Muscle layer of duodenum (tissue), 2 donors: ENCODE results near the gene CPXM1.

ENCODE experiments used
- H3K27ac ChIP-seq: one replicate; pipeline ENCODE4 v1.7.0; 2013; ENCODE audit warnings: mild to moderate bottlenecking, low read length
- H3K27me3 ChIP-seq: one replicate; pipeline ENCODE4 v1.7.0; 2013; ENCODE audit warnings: low read depth, mild to moderate bottlenecking, control low read depth, low read length
- H3K36me3 ChIP-seq, 2 donors: one replicate each; pipeline ENCODE4 v1.7.0; 2013; ENCODE audit warnings: low read length in 2 of 2, control low read depth in 1 of 2, mild to moderate bottlenecking in 1 of 2; ENCODE audit not compliant: insufficient read depth in 2 of 2, control insufficient read depth in 1 of 2
- H3K4me1 ChIP-seq, 2 donors: one replicate each; pipeline ENCODE4 v1.7.0; 2013; ENCODE audit warnings: low read length in 2 of 2, mild to moderate bottlenecking in 2 of 2, control low read depth in 1 of 2, moderate library complexity in 1 of 2; ENCODE audit not compliant: insufficient read depth in 2 of 2, control insufficient read depth in 1 of 2
- H3K4me3 ChIP-seq, 2 donors: one replicate each; pipeline ENCODE4 v1.7.0; 2013; ENCODE audit warnings: low read length in 2 of 2, low read depth in 1 of 2, mild to moderate bottlenecking in 1 of 2
- H3K9me3 ChIP-seq, 2 donors: one replicate each; pipeline ENCODE4 v1.7.0; 2013; ENCODE audit warnings: low read length in 2 of 2, control low read depth in 1 of 2, mild to moderate bottlenecking in 1 of 2; ENCODE audit not compliant: control insufficient read depth in 1 of 2
- donor health status: healthy.

CPXM1 gene

DNA sequence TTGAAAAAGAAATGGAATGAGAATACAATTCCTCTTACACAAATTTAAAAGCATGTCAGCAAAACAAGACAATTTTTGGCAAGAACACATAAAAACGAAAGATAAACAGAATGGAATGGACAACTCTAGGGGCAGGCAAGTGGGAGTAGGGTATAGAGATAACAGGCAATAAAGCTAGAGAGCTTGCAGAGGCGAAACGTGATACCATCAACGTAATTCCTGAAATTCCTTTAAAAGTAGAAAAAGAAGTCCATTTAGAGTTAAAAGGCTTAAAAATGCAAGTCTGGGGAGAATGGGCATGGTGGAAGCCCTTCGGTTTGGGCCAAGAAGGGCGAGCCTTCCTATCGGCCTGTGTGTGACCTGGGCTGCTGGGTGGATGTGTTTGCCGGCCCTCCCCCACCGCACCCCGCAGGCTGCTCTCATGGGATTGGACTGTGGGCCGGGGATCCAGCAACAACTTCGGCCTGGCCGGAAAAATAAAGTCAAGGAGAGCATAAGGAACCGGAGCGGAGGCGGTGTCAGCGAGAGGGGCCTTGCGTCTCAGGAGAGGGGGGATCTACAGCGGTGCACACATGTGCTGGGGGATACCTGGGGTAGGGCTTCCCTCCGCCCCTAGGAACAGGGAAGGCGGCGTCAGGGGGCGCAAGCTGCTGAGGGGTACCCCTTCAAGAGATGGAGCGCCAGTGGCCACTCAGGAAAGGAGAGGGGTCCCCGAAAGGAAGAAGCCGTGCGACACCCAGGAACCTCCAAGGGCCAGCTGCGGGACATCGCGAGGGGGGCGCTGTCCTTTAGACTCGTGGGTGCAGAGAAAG is 19.9 kb upstream of the CPXM1 start:
- H3K4me3 ChIP-seq = no peak overlapping the region
- H3K27ac ChIP-seq = no peak overlapping the region
- H3K4me1 ChIP-seq = peaks cover 0 to 4% of the 10 kb centered on the region in 2 donors
- H3K27me3 ChIP-seq = peaks cover 14% of the 10 kb centered on the region
- H3K36me3 ChIP-seq = no peaks in the 10 kb centered on the region
- no peaks in the 10 kb centered on the region for H3K9me3 ChIP-seq

DNA sequence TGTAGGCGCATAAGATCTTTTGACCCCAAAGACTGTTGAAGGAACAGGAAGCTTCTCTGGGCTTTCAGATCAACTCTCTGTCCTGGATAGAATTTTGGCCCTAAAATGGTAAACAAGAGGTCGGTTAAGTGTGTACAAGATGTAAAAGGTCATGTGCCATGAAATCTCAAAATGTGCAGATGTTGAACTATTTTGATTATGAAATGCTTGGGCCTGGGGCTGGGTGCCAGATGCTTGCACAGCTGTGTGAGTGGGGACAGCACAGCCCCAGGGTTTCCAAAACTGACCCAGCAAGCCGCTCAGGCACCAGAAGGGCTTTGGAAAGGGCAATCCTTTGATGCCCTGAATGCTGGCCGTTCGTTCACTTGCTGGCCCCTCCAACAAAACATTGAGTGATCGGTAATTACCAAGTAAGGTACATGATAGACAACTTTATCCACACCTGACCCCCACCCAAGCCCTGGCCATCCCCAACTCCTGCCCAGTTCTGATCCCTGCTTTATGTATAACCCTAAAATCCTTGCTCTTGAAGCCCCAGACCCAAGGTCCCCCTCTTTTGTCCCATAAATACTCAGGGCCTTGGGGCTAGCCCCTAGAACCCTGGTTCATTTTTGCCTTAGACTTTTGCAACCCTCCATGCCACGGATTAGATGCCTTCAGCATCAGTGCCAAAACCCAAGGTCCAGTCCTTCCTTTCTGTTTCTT is 17.6 kb upstream of the CPXM1 start:
- H3K36me3 ChIP-seq = no peaks in the 10 kb centered on the region
- no peaks in the 10 kb centered on the region for H3K9me3 ChIP-seq
- peaks cover 14% of the 10 kb centered on the region for H3K27me3 ChIP-seq
- H3K27ac ChIP-seq = no peak overlapping the region
- H3K4me1 ChIP-seq = peaks cover 0 to 4% of the 10 kb centered on the region in 2 donors
- no peak overlapping the region for H3K4me3 ChIP-seq

DNA sequence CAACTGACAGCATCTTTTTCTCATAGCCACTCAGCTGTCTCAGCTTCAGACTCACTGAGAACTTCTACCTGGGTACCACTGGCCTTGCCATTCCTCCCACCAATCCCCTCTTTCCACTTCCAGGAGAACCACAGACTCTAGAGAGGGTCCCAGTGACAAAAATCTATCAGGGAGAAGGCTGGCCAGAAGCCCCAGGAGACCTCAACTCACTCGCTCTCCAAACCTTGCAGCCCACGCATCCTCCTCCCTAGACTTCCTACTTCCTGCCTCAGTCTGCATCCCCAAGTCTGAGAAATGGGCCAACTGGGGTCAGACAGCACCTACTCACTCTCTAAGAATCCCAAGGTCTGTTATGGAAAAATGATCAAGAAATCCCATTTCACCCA is 16.9 kb upstream of the CPXM1 start:
- peaks cover 14% of the 10 kb centered on the region for H3K27me3 ChIP-seq

DNA sequence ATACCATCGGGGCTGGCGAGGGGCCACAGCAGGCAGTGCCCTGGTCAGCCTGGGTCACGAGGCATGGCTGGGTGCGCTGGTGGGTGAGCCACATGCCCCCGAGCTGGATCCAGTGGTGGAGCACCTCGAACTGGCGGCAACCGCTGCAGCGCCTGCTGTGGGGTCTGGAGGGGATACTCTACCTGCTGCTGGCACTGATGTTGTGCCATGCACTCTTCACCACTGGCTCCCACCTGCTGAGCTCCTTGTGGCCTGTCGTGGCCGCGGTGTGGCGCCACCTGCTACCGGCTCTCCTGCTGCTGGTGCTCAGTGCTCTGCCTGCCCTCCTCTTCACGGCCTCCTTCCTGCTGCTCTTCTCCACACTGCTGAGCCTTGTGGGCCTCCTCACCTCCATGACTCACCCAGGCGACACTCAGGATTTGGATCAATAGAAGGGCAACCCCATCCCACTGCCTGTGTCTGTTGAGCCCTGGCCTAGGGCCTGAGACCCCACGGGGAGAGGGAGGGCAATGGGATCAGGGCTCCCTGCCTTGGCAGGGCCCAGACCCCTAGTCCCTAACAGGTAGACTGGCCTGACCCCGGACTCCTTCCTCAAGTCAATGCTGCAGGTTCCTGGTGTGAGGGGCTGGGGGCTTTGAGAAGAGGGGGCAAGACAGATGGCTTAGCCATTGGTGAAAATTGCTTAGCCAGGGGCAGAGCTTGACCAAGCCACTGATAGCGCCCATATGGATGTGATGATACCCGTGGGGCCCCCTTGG is 16.3 kb upstream of the CPXM1 start:
- Histone ChIP-seq H3K36me3 (no peaks in the 10 kb centered on the region), H3K9me3 (peaks cover 0 to 5% of the 10 kb centered on the region in 2 donors), H3K27me3 (peaks cover 14% of the 10 kb centered on the region), H3K4me1 (peaks cover 0 to 4% of the 10 kb centered on the region in 2 donors), H3K27ac (no peak overlapping the region), H3K4me3 (no peak overlapping the region)

More for the DNA sequence above, 16.9 kb upstream of the CPXM1 start:
- Histone ChIP-seq H3K4me3 (no peak overlapping the region), H3K4me1 (peaks cover 0 to 4% of the 10 kb centered on the region in 2 donors), H3K9me3 (no peaks in the 10 kb centered on the region), H3K36me3 (no peaks in the 10 kb centered on the region), H3K27ac (no peak overlapping the region)

DNA sequence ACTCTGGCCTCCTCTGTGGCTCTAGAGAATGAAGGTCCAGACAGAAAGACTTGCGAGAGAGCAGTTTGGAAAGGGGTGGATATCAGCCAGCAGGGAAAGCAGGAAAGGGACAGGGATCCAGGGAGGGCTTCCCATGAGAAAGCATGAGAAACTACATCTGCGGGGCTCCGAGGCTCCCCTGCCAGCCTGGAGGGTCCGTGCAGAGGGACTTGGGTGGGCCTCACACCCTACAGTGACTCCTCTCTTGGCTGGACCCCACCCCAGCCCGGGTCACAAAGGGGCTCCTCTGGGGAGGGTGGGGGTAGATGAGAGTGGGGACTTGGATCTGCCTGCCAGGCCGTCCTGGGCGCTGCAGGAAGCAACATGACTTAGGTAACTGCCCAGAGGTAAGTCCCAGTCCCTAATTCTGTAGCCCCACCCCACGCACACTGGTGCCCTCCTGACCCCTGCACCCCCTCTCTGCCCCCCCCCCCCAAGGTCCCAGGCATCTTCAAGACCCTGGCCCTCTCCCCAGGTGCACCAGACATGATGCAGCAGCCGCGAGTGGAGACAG is 15.7 kb upstream of the CPXM1 start, which contains the start of gene TMEM239:
Gene TMEM239, plus strand, starts transcription at position 335 of the 553 bp plus-strand sequence. Its CDS starts 191 bp downstream, at position 526.
- Histone ChIP-seq H3K36me3 (no peaks in the 10 kb centered on the region), H3K9me3 (peaks cover 0 to 6% of the 10 kb centered on the region in 2 donors), H3K27me3 (peaks cover 14% of the 10 kb centered on the region), H3K4me3 (no peak within 1 kb of the TSS), H3K4me1 (peaks cover 0 to 2% of the 10 kb centered on the region in 2 donors), H3K27ac (no peak within 1 kb of the TSS)

DNA sequence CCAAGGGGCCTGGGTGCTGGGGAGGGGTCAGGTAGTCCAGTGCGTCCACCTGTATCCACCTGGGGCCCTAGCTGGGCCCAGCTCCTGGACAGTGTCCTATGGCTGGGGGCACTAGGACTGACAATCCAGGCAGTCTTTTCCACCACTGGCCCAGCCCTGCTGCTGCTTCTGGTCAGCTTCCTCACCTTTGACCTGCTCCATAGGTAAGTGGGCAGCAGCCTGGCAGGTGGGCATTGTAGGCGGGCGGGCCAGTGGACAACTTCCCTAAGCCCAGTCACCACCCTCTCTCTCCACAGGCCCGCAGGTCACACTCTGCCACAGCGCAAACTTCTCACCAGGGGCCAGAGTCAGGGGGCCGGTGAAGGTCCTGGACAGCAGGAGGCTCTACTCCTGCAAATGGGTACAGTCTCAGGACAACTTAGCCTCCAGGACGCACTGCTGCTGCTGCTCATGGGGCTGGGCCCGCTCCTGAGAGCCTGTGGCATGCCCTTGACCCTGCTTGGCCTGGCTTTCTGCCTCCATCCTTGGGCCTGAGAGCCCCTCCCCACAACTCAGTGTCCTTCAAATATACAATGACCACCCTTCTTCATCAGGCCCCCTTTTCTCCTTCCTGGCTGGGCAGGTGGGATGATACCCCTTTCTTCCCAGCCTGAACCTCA is 14.9 kb upstream of the CPXM1 start:
- Histone ChIP-seq H3K4me3 (no peak overlapping the region), H3K4me1 (no peaks in the 10 kb centered on the region), H3K36me3 (no peaks in the 10 kb centered on the region), H3K27me3 (peaks cover 10% of the 10 kb centered on the region), H3K27ac (no peak overlapping the region), H3K9me3 (peaks cover 0 to 6% of the 10 kb centered on the region in 2 donors)

DNA sequence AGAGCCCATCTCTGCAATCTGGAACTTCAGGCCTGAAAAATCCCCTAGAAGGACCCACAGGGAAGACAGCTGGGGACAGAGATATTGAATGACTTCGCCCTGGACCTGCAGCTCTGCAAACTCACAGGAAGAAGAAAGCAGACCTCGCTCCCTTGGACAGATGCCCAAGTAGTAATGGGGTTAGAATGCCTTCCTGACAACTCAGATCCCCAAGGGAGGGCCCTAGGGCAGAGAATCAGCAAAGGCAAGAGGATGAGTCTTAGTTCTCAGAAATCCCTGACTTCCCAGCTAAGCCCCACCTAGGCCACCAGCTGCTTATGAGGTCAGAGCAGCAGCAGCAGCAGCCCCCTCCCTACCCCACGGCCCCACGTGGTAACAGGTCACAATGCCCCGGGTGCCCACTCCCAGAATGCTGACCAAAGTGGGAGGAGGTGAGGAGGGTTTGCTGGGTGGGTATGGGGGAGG is 14.2 kb upstream of the CPXM1 start, which contains the start of gene C20orf141:
Gene C20orf141, plus strand, starts transcription at position 401 of the 465 bp plus-strand sequence. CDS start 198 bp downstream, outside the sequence.
- Histone ChIP-seq H3K4me3 (no peak within 1 kb of the TSS), H3K27me3 (peaks cover 5% of the 10 kb centered on the region), H3K4me1 (no peaks in the 10 kb centered on the region), H3K27ac (no peak within 1 kb of the TSS), H3K36me3 (no peaks in the 10 kb centered on the region), H3K9me3 (peaks cover 0 to 6% of the 10 kb centered on the region in 2 donors)

DNA sequence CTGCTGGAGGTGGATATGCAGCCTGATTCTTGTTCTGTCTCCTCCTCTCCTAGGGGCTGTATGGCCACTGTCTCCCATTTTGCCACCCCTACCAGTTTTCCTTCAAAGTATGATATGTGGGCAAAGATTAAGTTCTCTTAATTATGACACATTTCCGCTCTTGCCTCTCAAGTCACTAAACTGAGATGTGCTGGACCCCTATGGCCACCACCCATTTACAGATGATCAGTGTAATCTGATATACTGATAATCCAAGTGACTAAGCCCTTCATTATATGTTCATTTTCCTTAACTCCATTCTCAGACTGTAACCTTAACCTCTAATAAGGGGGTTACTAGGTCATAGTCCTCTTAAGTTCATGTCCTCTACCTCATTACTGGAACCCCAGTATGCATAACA is 13.6 kb upstream of the CPXM1 start:
- H3K4me3 ChIP-seq = no peak overlapping the region
- no peaks in the 10 kb centered on the region for H3K36me3 ChIP-seq
- H3K9me3 ChIP-seq = peaks cover 0 to 6% of the 10 kb centered on the region in 2 donors
- no peaks in the 10 kb centered on the region for H3K4me1 ChIP-seq
- no peak overlapping the region for H3K27ac ChIP-seq
- peaks cover 3% of the 10 kb centered on the region for H3K27me3 ChIP-seq

DNA sequence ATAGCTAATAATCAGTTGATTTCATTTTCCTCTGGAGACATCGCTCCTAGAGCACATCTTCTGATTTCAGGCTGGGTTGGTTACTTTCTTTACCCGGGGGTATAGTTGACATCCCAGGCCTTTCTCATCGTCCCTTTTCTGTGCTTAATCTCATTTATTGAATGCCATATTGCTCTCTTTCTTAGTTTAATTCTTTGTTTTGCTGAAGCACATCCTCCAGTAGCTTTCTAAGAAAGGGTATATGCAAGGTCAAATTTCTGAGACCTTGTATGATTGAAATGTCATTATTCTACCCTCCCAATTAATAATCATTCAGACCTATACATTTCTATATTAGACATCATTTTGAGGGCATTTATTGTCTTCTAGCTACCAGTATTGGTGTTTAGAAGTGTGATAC is 11.8 kb upstream of the CPXM1 start:
- H3K27me3 ChIP-seq = peaks cover 6% of the 10 kb centered on the region

DNA sequence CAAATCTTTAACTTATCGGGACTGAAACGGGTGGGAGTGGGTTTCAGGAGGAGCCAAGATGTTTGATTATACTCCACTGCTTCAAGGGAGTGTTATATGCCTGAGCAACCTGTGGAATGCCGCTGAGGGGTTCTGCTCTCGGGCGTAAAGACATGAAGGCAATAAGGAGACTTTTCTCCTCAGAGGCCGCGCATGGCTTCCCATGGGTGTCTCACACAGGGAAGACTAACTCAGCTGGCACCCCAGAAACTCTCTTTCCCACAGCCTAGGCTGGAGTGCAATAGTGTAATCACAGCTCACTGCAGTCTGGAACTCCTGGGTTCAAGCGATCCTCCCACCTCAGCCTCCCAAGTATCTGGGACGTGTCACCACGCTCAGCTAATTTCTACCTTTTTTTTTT is 9.3 kb upstream of the CPXM1 start:
- H3K9me3 ChIP-seq = peaks cover 0 to 6% of the 10 kb centered on the region in 2 donors
- H3K27ac ChIP-seq = no peak overlapping the region
- peaks cover 24% of the 10 kb centered on the region for H3K27me3 ChIP-seq
- no peaks in the 10 kb centered on the region for H3K36me3 ChIP-seq
- peaks cover 0 to 2% of the 10 kb centered on the region in 2 donors for H3K4me1 ChIP-seq
- no peak overlapping the region for H3K4me3 ChIP-seq

More for the DNA sequence above, 11.8 kb upstream of the CPXM1 start:
- Histone ChIP-seq H3K36me3 (no peaks in the 10 kb centered on the region), H3K9me3 (peaks cover 0 to 6% of the 10 kb centered on the region in 2 donors), H3K4me1 (no peaks in the 10 kb centered on the region), H3K4me3 (no peak overlapping the region), H3K27ac (no peak overlapping the region)
